Mucosa of descending colon (tissue), 3 donors: ENCODE data around the gene UFD1. TPM values are rescaled to one million over a fixed set of nuclear protein-coding genes. Genes with fewer than 3 reads are reported as not detected.

Source experiments
- ATAC-seq: fragments of 200-7000 bp; cut with Tn5 transposase; one replicate; pipeline ENCODE4 v1.9.1; 2020; ENCODE audit warnings: mild to moderate bottlenecking, moderate library complexity
- DNase-seq, 3 donors: peaks; one replicate each; pipeline ENCODE4 v3.0.0-alpha.2; 2020
- H3K36me3 ChIP-seq: fragments of 200-600 bp; one replicate; pipeline ENCODE4 v1.8.0; 2021; ENCODE audit warnings: low read depth, mild to moderate bottlenecking
- H3K4me1 ChIP-seq: fragments of 200-600 bp; one replicate; pipeline ENCODE4 v1.8.0; 2021; ENCODE audit warnings: low read depth, mild to moderate bottlenecking
- H3K4me3 ChIP-seq: fragments of 200-600 bp; one replicate; pipeline ENCODE4 v1.8.0; 2021; ENCODE audit warnings: mild to moderate bottlenecking
- H3K9me3 ChIP-seq: fragments of 200-600 bp; one replicate; pipeline ENCODE4 v1.8.0; 2021; ENCODE audit warnings: mild to moderate bottlenecking
- CTCF ChIP-seq: fragments of 200-600 bp; IDR thresholded peaks from one replicate; pipeline ENCODE4 v1.8.0; 2022; ENCODE audit warnings: antibody characterized with exemption, mild to moderate bottlenecking
- intact Hi-C, 2 donors: fragments of 100-400 bp; cut with DNase I in 1 of 2; cut with micrococcal nuclease in 1 of 2; formaldehyde crosslinking; loops; one replicate each; pipeline versions ENCODE4 v1.11.0 to v1.11.1; 2022; cut with DNase I, micrococcal nuclease
- total RNA-seq, 3 donors: library from RNA; stranded (reverse); fragmentation: NEBNext Ultra II Directional in 2 of 3; extraction: Animal tissue kit (Norgen Biotek cat#: 25700) in 2 of 3; gene quantifications; one replicate each; pipeline versions ENCODE4 v1.2.1 to v1.2.4, GENCODE V29; 2021 to 2023
- donor health status: DM: no; HTN: no; CAD: no; lungs with moderate emphysema.
- donor health status: DM: no; HTN: no; CAD: no.
- donor health status: DM: no; HTN: yes; CAD: no.

The UFD1 gene
- total RNA-seq, 3 donors from 2014 or later: 48.5 to 71.0 (median 49.9) TPM

- H3K4me3 ChIP-seq: no peak overlapping the region
- no peaks in the 10 kb centered on the region for H3K9me3 ChIP-seq
- no peaks in the 10 kb centered on the region for H3K36me3 ChIP-seq
- no peak for DNase-seq
- no peak for ATAC-seq
- TF ChIP-seq CTCF: no peak
- H3K4me1 ChIP-seq: peaks cover 14% of the 10 kb centered on the region
- intact Hi-C loops: no loop called here
Measured at GRCh38 chr22:19522190-19522880, 43.3 kb upstream of the UFD1 start.

- H3K9me3 ChIP-seq: no peaks in the 10 kb centered on the region
- intact Hi-C loops: no loop called here
- ATAC-seq: no peak
- no peak overlapping the region for H3K4me3 ChIP-seq
- H3K36me3 ChIP-seq: no peaks in the 10 kb centered on the region
- no peak for DNase-seq
- TF ChIP-seq CTCF: no peak
- peaks cover 14% of the 10 kb centered on the region for H3K4me1 ChIP-seq
Measured at GRCh38 chr22:19520566-19521305, 41.7 kb upstream of the UFD1 start.

GRCh38 chr22:19520007-19520406 is 41.0 kb upstream of the UFD1 start:
- DNase-seq (no peak), ATAC-seq (no peak)
- Histone ChIP-seq H3K4me3 (no peak overlapping the region), H3K36me3 (no peaks in the 10 kb centered on the region), H3K9me3 (no peaks in the 10 kb centered on the region), H3K4me1 (peaks cover 14% of the 10 kb centered on the region)
- intact Hi-C loops: no loop called here
- no peak for TF ChIP-seq CTCF

- H3K9me3 ChIP-seq: no peaks in the 10 kb centered on the region
- H3K4me1 ChIP-seq: peaks cover 14% of the 10 kb centered on the region
- DNase-seq (no peak), ATAC-seq (no peak)
- TF ChIP-seq CTCF: no peak
- no peak overlapping the region for H3K4me3 ChIP-seq
- no peaks in the 10 kb centered on the region for H3K36me3 ChIP-seq
- intact Hi-C loops: no loop called here
Measured at GRCh38 chr22:19519041-19519926, 40.3 kb upstream of the UFD1 start.

- Histone ChIP-seq H3K36me3 (no peaks in the 10 kb centered on the region), H3K9me3 (no peaks in the 10 kb centered on the region), H3K4me1 (peaks cover 8% of the 10 kb centered on the region), H3K4me3 (no peak overlapping the region)
- intact Hi-C loops: no loop called here
- no peak for ATAC-seq
- TF ChIP-seq CTCF: no peak
- DNase-seq: no peak
Measured at GRCh38 chr22:19518635-19519034, 39.6 kb upstream of the UFD1 start.
